T47D (cell line): ENCODE measurements around the gene CTH.
"Not testable (repeated sequence)": the region's sequence is repeated elsewhere in the genome, so short reads cannot be mapped to it uniquely, and the experiment has no call there.

Source experiments
- DNase-seq, 2 experiments: peaks; one replicate each; pipeline versions ENCODE4 v3.0.0 to v3.0.0-alpha.2; 2011 to 2012; ENCODE audit warnings: low read depth in 1 of 2, low spot score in 1 of 2
- JUND ChIP-seq: IDR thresholded peaks from 2 replicates; pipeline ENCODE4 v1.6.1; 2012; ENCODE audit warnings: low read depth
- in situ Hi-C: cut with HindIII; loops from 2 replicates; pipeline ENCODE4 v1.10.0; 2016; ENCODE audit warnings: low sequenced_read_pairs, low pct_unique_long_range_greater_than_20kb

The CTH gene

GRCh38 chr1:70475023-70475422, 64.0 kb downstream of the CTH start:
- in situ Hi-C loops: no loop called here
- DNase-seq: no peak

GRCh38 chr1:70477090-70477489, 66.0 kb downstream of the CTH start:
- no peak for DNase-seq
- in situ Hi-C loops: no loop called here
- no peak for TF ChIP-seq JUND

More at GRCh38 chr1:70475023-70475422, 64.0 kb downstream of the CTH start:
- TF ChIP-seq JUND: no peak

- DNase-seq, in situ Hi-C loops: not testable (repeated sequence)
These were observed 66.8 kb downstream of the CTH start for GRCh38 chr1:70477905-70478304.

- in situ Hi-C loops: no loop called here
- no peak for DNase-seq
- TF ChIP-seq JUND: no peak
These were observed 72.3 kb downstream of the CTH start for GRCh38 chr1:70483342-70483741.

- no peak for DNase-seq
- in situ Hi-C loops: no loop called here
- no peak for TF ChIP-seq JUND
These were observed 74.6 kb downstream of the CTH start for GRCh38 chr1:70485624-70486023.

- in situ Hi-C loops: no loop called here
- no peak for TF ChIP-seq JUND
- DNase-seq: no peak
These were observed 75.8 kb downstream of the CTH start for GRCh38 chr1:70486676-70487458.

- TF ChIP-seq JUND: no peak
- in situ Hi-C loops: no loop called here
These were observed 76.4 kb downstream of the CTH start for GRCh38 chr1:70487459-70487815.

GRCh38 chr1:70487910-70488665, 77.0 kb downstream of the CTH start:
- no peak for TF ChIP-seq JUND
- peak; percentile 13 to 66 for DNase-seq
- in situ Hi-C loops: no loop called here

More at GRCh38 chr1:70487459-70487815, 76.4 kb downstream of the CTH start:
- no peak for DNase-seq
